Body of pancreas (tissue), 4 donors: Measurements from ENCODE around the gene CGB2. TPM values are rescaled to one million over a fixed set of nuclear protein-coding genes. Genes with fewer than 3 reads are reported as not detected.
"Not testable (repeated sequence)": the region's sequence is repeated elsewhere in the genome, so short reads cannot be mapped to it uniquely, and the experiment has no call there.

ENCODE experiments used
- ATAC-seq: fragments of 150-250 bp; one replicate; pipeline ENCODE4 v1.9.1; 2016
- DNase-seq, 4 donors: peaks; one replicate each; pipeline ENCODE4 v3.0.0-alpha.2; 2019
- H3K27ac ChIP-seq, 4 donors: fragments of 200-600 bp; sonication (generic); 1 replicate in 3 of 4; 2 replicates in 1 of 4; pipeline versions ENCODE4 v1.5.1 to v1.6.1; 2016 to 2019; ENCODE audit warnings: mild to moderate bottlenecking in 1 of 4, mixed read lengths in 1 of 4, moderate library complexity in 1 of 4
- H3K27me3 ChIP-seq, 2 donors: fragments of 200-600 bp; sonication (generic); one replicate each; pipeline ENCODE4 v1.6.0; 2016; ENCODE audit warnings: mild to moderate bottlenecking in 1 of 2
- H3K36me3 ChIP-seq, 2 donors: fragments of 200-600 bp; sonication (generic); replicated peaks in 1 of 2; 2 replicates each; pipeline ENCODE4 v1.5.1; 2016; ENCODE audit warnings: low read depth in 2 of 2; ENCODE audit not compliant: insufficient read depth in 1 of 2
- H3K4me1 ChIP-seq: fragments of 200-600 bp; sonication (generic); one replicate; pipeline ENCODE4 v1.6.0; 2016
- H3K4me3 ChIP-seq, 2 donors: fragments of 200-600 bp; sonication (generic); 1 replicate in 1 of 2; 2 replicates in 1 of 2; pipeline ENCODE4 v1.5.1; 2016 to 2019
- H3K9me3 ChIP-seq, 3 donors: fragments of 200-600 bp; sonication (generic); 1 replicate in 2 of 3; 2 replicates in 1 of 3; pipeline ENCODE4 v1.5.1; 2016
- CTCF ChIP-seq, 7 experiments: fragments of 450-650 bp in 4 of 7; fragments of 200-600 bp in 3 of 7; sonication (generic) in 3 of 7; IDR thresholded peaks; one replicate each; pipeline ENCODE4 v1.5.1; 2016 to 2019; ENCODE audit warnings: antibody characterized with exemption in 7 of 7
- POLR2A ChIP-seq, 3 donors: fragments of 450-650 bp; IDR thresholded peaks; one replicate each; pipeline ENCODE4 v1.6.1; 2016; ENCODE audit warnings: antibody characterized with exemption in 3 of 3, mild to moderate bottlenecking in 2 of 3
- WGBS, 2 donors: methylation state at CpG; one replicate each; pipeline ENCODE4 v1.1.5; 2017; 5-methylcytosine and 5-hydroxymethylcytosine counted together
- intact Hi-C: fragments of 100-400 bp; cut with DNase I; formaldehyde crosslinking; loops from one replicate; pipeline ENCODE4 v1.15.1; 2023
- total RNA-seq, 2 donors: library from RNA; depleted of rRNA; stranded (reverse); fragments of >200 nt; gene quantifications; one replicate each; pipeline ENCODE4 v1.1.0, GENCODE V29; 2016

The CGB2 gene
- total RNA-seq, 2 donors from 2014 or later: not detected

DNA sequence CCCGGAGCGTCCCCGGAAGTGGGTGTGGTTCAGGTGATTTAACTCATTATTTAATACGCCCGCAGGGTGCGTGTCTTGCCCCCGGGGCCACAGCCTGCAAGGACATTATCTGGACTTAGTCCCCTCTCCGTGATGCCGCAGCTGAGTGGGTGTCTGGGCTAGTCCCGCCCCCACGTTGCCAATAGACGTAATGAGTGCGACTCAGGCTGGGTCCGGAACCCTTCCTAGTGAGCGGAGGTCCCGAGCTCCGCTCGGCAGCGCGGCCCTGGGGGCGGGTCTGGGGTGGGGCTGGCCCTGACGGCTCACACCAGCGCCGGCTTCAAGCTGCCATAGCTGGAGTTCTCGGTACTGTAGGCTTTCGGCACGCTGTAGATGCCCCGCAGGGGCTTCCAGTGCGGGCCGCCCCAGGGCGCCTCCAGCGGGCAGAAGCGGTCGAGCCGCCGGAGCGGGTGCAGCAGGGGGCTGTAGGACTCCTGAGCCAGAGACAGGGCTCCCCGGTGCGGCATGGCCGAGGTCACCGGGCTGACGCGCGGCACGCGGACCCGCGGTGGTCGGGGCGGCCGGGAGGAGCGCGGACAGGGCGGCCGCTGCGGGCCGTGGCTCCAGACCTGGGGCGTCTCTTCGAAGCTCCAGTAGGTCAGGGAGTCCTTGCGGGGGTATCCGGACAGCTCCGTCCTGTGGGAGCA, 13.9 kb upstream of the CGB2 start:
- H3K4me3 ChIP-seq: no peak overlapping the region
- H3K27ac ChIP-seq: no peak overlapping the region
- no peaks in the 10 kb centered on the region for H3K36me3 ChIP-seq
- no peaks in the 10 kb centered on the region for H3K9me3 ChIP-seq
- intact Hi-C loops: no loop called here
- no peaks in the 10 kb centered on the region for H3K27me3 ChIP-seq
- TF ChIP-seq CTCF (IDR thresholded peaks at IDR 0.05): peak; percentile 25 to 48 (median 29)
- no peak for TF ChIP-seq POLR2A (IDR thresholded peaks at IDR 0.05)
- 3% methylated on average over 61 of the region's 62 CpGs; no CpG with 5 or more reads in 1 of the 2 donors for WGBS, 2 donors
- DNase-seq: peak; percentile 38 to 59 (median 46)
- ATAC-seq: peak; percentile 43
- H3K4me1 ChIP-seq: peaks cover 32% of the 10 kb centered on the region

DNA sequence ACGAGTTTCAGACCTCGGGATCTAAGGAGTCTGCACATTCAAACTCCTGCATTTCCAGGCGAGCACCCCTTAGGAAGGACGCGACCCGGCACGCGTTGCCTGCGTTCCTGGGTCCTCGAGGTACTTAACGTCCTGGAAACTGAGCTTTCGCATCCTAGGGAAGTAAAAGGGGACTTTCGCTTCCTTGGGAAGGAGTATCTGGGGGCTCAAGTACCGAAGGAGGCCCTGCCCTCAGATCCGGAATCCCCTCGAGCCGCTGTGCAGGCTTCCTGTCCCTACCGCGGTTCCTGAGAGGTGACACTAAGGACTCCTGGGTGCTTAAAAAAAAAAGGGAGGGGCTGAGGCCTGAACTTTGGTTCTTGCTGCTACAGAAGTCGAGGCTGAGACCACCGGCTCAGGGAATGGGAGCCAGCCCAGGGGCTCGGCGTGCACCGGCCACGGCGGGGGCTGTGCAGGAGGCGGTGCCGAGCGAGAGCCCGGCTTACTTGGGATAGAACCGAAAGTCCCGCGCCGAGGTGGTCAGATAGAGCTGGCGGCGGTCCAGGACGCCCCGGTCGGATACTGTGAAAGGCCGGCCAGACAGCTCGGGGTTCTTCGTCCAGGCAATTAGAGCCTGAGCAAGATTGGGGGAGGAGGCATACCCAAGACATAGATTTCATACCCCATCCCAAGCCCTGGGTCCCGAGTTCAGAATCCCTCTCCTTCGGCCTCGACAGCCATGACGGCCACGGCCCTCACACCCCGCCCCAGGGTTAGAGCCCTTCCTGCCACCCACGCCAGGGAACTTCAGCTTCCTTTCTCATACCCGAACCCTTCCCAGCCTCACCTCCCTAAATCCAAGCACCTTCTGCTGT, 13.1 kb upstream of the CGB2 start:
- H3K36me3 ChIP-seq, H3K9me3 ChIP-seq, intact Hi-C loops, H3K27ac ChIP-seq, ATAC-seq, H3K27me3 ChIP-seq, H3K4me3 ChIP-seq: not testable (repeated sequence)
- peak; percentile 26 to 57 (median 34) for DNase-seq
- peaks cover 32% of the 10 kb centered on the region for H3K4me1 ChIP-seq
- 13 to 23% methylated on average over 19 to 49 of the region's 50 CpGs for WGBS, 2 donors

- no peaks in the 10 kb centered on the region for H3K27me3 ChIP-seq
- WGBS, 2 donors: 5 to 7% methylated on average over 20 to 41 of the region's 41 CpGs
- H3K4me3 ChIP-seq: peak overlapping the region in 1 of 2 donors; percentile 32
- DNase-seq: peak; percentile 90 to 98 (median 92)
- TF ChIP-seq POLR2A (IDR thresholded peaks at IDR 0.05) (peak in 2 of 3 donors; percentile 24 to 33), CTCF (IDR thresholded peaks at IDR 0.05) (peak in 3 of 7 experiments; percentile 19 to 23 (median 20))
- H3K27ac ChIP-seq: peak overlapping the region in 3 of 4 donors; percentile 65 to 79 (median 73)
- peak; percentile 85 for ATAC-seq
- no peaks in the 10 kb centered on the region for H3K36me3 ChIP-seq
- no peaks in the 10 kb centered on the region for H3K9me3 ChIP-seq
- H3K4me1 ChIP-seq: peaks cover 32% of the 10 kb centered on the region
- intact Hi-C loops: no loop called here
Measured at GRCh38 chr19:49019242-49019932, 12.3 kb upstream of the CGB2 start.

GRCh38 chr19:49020342-49020741, 11.3 kb upstream of the CGB2 start:
- Histone ChIP-seq H3K27me3 (no peaks in the 10 kb centered on the region), H3K4me1 (peaks cover 32% of the 10 kb centered on the region), H3K4me3 (no peak overlapping the region), H3K27ac (peak overlapping the region in 2 of 4 donors; percentile 73 to 79), H3K36me3 (no peaks in the 10 kb centered on the region), H3K9me3 (no peaks in the 10 kb centered on the region)
- ATAC-seq (peak; percentile 71), DNase-seq (peak; percentile 75 to 92 (median 82))
- intact Hi-C loops: no loop called here
- TF ChIP-seq CTCF (IDR thresholded peaks at IDR 0.05): no peak
- no peak for TF ChIP-seq POLR2A (IDR thresholded peaks at IDR 0.05)
- WGBS, 2 donors: 18 to 53% methylated on average over 3 to 11 of the region's 11 CpGs
